ENCODE results near the gene RNF121.
A peak's percentile ranks its signal among the peaks of the same experiment; 100 is the strongest.
"Not testable (repeated sequence)": the region's sequence is repeated elsewhere in the genome, so short reads cannot be mapped to it uniquely, and the experiment has no call there.

The RNF121 gene

DNA sequence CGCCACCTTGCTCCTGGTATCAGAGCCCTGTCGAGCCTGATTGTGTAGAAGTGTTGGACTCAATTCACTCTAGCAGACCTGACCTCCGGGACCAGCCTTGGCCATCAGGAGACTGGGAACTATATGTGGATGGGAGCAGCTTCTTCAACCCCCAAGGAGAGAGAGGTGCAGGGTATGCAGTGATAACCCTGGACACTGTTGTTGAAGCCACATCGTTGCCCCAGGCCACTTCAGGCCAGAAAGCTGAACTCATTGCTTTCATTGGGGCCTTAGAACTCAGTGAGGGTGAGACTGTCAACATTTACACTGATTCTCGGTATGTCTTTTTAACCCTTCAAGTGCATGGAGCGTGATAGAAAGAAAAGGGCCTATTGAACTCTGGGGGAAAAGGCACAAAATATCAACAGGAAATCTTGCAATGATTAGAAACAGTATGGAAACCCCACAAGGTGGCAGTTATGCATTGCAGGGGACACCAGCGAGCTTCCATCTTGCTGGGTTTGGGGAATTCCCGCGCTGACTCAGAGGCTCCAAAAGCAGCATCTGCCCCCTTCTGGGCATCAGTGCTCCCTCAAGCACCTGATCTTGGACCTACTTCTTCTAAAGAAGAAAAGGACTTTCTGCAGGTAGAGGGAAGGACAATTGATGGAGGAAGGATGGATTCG is 17.4 kb upstream of the RNF121 start:
- H3K27ac ChIP-seq; H3K27me3 ChIP-seq (replicated peaks); H3K4me3 ChIP-seq (ENCODE audit: low read depth, low read length); H3K36me3 ChIP-seq (replicated peaks); in situ Hi-C loops (cut with HindIII; ENCODE audit: low pct_ligation_motif_present, low sequenced_read_pairs): not testable (repeated sequence)
- DNase-seq = peak; percentile 32
- peak; percentile 15 for TF ChIP-seq CTCF (IDR thresholded peaks at IDR 0.05; ENCODE audit: low read depth, low read length, missing control alignments)

DNA sequence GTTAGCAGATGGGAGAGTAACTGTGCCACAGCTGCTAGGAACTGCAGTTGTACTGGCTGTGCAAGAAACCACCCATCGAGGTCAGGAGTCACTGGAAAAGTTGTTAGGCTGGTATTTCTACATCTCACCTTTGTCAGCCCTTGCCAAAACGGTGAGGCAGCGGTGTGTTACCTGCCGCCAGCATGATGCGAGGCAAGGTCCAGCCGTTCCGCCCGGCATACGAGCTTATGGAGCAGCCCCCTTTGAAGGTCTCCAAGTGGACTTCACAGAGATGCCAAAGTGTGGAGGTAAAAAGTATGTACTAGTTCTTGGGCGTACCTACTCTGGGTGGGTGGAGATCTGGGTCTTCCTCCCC is 16.9 kb upstream of the RNF121 start:
- H3K27me3 ChIP-seq (replicated peaks); H3K36me3 ChIP-seq (replicated peaks); in situ Hi-C loops (cut with HindIII; ENCODE audit: low pct_ligation_motif_present, low sequenced_read_pairs); DNase-seq; H3K4me3 ChIP-seq (ENCODE audit: low read depth, low read length); H3K27ac ChIP-seq: not testable (repeated sequence)

DNA sequence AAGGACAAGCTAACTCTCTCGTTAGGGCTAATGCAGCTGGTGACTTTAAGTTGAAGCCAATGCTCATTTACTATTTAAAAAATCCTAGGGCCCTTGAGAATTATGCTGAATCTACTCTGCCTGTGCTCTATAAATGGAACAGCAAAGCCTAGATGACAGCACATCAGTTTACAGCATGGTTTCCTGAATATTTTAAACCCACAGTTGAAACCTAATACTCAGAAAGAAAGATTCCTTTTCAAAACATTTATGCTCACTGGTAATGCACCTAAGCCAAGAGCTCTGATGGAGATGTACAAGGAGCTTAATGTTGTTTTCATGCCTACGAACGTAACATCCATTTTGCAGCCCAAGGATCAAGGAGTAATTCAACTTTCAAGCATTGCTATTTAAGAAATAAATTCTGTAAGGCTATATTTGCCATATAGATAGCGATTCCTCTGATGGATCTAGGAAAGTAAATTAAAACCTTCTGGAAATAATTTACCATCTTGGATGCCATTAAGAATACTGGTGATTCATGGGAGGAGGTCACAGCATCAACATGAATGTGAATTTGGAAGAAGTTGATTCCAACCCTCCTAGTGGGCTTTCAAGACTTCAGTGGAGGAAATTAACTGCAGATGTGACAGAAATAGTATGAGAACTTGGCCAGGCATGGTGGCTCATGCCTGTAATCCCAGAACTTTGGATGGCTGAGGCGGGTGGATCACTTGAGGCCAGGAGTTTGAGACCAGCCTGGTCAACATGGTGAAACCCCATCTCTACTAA is 14.9 kb upstream of the RNF121 start:
- Histone ChIP-seq H3K4me3 (ENCODE audit: low read depth, low read length) (no peak overlapping the region), H3K27me3 (replicated peaks) (no peaks in the 10 kb centered on the region), H3K27ac (no peak overlapping the region), H3K36me3 (replicated peaks) (peaks cover 6% of the 10 kb centered on the region)
- TF ChIP-seq CTCF (IDR thresholded peaks at IDR 0.05; ENCODE audit: low read depth, low read length, missing control alignments) = no peak
- DNase-seq = no peak
- in situ Hi-C loops (cut with HindIII; ENCODE audit: low pct_ligation_motif_present, low sequenced_read_pairs) = no loop called here

DNA sequence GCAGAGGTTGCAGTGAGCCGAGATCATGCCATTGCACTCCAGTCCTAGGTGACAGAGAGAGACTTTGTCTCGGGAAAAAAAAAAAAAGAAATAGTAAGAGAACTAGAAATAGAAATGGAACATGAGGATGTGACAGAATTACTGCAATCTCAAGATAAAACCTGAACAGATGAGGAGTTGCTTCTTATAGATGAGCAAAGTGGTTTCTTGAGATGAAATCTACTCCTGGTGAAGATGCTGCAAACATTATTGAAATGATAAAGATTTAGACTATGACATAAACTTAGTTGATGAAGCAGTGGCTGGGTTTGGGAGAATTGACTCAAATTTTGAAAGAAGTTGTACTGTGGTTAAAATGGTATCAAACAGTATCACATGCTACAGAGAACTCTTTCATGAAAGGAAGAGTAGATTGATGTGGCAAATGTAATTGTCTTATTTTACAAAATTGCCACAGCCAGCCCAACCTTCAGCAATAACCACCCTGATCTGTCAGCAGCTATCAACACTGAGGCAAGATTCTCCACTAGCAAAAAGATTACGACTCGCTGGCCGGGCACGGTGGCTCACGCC is 14.1 kb upstream of the RNF121 start:
- Histone ChIP-seq H3K36me3 (replicated peaks) (peaks cover 6% of the 10 kb centered on the region), H3K27ac (no peak overlapping the region), H3K27me3 (replicated peaks) (no peaks in the 10 kb centered on the region), H3K4me3 (ENCODE audit: low read depth, low read length) (no peak overlapping the region)
- TF ChIP-seq CTCF (IDR thresholded peaks at IDR 0.05; ENCODE audit: low read depth, low read length, missing control alignments) = no peak
- in situ Hi-C loops (cut with HindIII; ENCODE audit: low pct_ligation_motif_present, low sequenced_read_pairs) = no loop called here
- DNase-seq = no peak

GRCh38 chr11:71917646-71918140 is 11.2 kb upstream of the RNF121 start:
- Histone ChIP-seq H3K4me3 (ENCODE audit: low read depth, low read length) (no peak overlapping the region), H3K27me3 (replicated peaks) (no peaks in the 10 kb centered on the region), H3K27ac (no peak overlapping the region), H3K36me3 (replicated peaks) (peaks cover 6% of the 10 kb centered on the region)
- in situ Hi-C loops (cut with HindIII; ENCODE audit: low pct_ligation_motif_present, low sequenced_read_pairs) = no loop called here
- no peak for TF ChIP-seq CTCF (IDR thresholded peaks at IDR 0.05; ENCODE audit: low read depth, low read length, missing control alignments)
- no peak for DNase-seq
